HL-60/S4 treated with phorbol 12-myristate 13-acetate at 8.2 ng/mL for 4 days and 3 days (cell line): ENCODE measurements around the gene PITPNM1.

Experiments used
- in situ Hi-C: fragments of 300-500 bp; cut with MboI; formaldehyde crosslinking; loops from 2 replicates; pipeline ENCODE4 v1.15.0; 2022; ENCODE audit warnings: low sequenced_read_pairs

Gene PITPNM1

GRCh38 chr11:67448220-67448609 lies 56.9 kb downstream of the PITPNM1 start:
- in situ Hi-C loops = no loop called here

- in situ Hi-C loops = no loop called here
Measured at GRCh38 chr11:67445515-67445914, 59.6 kb downstream of the PITPNM1 start.

DNA sequence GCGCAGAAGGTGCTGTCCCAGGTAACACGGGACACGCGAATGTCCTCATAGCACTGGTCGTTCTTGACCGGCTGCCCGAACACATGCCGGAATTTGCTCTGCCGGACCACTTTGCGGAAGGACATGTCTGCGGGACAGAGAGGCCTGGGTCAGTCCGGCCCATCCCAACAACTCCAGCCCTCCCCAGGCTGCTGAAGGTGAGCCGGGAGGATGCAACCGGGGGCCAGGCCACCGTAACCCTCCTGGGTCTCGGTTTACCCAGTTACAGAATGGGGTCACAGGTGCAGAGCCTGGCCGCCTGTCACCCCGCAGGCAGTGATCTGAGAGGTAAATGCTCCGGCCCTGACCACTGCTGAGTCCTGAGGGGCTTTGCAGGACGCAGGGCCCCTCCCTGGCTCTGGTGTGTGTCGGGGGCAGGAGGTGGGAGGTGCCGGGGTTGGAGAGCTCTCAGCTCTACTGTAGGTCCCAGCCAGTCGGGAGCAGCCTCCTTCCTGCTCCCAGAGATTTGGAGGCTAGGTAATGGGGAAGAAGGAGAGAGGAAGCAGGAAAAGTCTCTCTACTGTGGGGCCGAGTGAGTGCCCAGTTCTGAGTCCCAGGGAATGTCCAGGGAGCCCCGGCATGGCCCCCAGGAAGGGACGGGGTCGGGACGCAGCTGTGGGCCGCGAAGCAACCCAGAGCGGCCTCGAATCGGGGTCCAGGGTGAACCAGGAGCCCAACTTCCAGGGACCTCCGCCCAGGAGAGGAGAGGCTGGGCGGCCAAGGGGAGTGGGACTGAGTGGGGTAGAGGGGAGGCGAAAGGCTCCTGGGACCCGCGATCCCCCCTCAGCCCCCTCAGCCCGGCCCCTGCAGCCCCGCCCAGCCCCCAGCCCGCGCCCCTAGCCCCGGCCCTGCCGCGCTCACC lies 62.4 kb downstream of the PITPNM1 start:
- in situ Hi-C loops = no loop called here
